EL (cell line): ENCODE data around the gene ATP11B.

ENCODE experiments used
- DNase-seq: peaks from one replicate; pipeline ENCODE4 v3.0.0-alpha.2; 2016

Gene ATP11B

GRCh38 chr3:182913889-182914288, 120.6 kb downstream of the ATP11B start:
- no peak for DNase-seq

- no peak for DNase-seq
Observed at GRCh38 chr3:182914341-182914740, 121.0 kb downstream of the ATP11B start.

GRCh38 chr3:182917134-182917533, 123.8 kb downstream of the ATP11B start:
- DNase-seq, result no peak

GRCh38 chr3:182919866-182920357, 126.6 kb downstream of the ATP11B start:
- DNase-seq, result no peak

- no peak for DNase-seq
Observed at GRCh38 chr3:182920515-182921084, 127.3 kb downstream of the ATP11B start.

GRCh38 chr3:182921665-182922355, 128.5 kb downstream of the ATP11B start:
- DNase-seq, result peak; percentile 21

GRCh38 chr3:182925330-182925943, 132.1 kb downstream of the ATP11B start:
- peak; percentile 14 for DNase-seq

- no peak for DNase-seq
Observed at GRCh38 chr3:182925944-182926337, 132.6 kb downstream of the ATP11B start.

- DNase-seq, result no peak
Observed at GRCh38 chr3:182935803-182936202, 142.5 kb downstream of the ATP11B start.

GRCh38 chr3:182936239-182936917, 143.1 kb downstream of the ATP11B start:
- no peak for DNase-seq

- no peak for DNase-seq
Observed at GRCh38 chr3:182936918-182937285, 143.6 kb downstream of the ATP11B start.

GRCh38 chr3:182937293-182938051, 144.2 kb downstream of the ATP11B start:
- no peak for DNase-seq

- DNase-seq, result no peak
Observed at GRCh38 chr3:182940266-182940808, 147.0 kb downstream of the ATP11B start.

- DNase-seq, result no peak
Observed at GRCh38 chr3:182941719-182942118, 148.4 kb downstream of the ATP11B start.

GRCh38 chr3:182947888-182948287, 154.6 kb downstream of the ATP11B start:
- DNase-seq, result no peak

GRCh38 chr3:182948305-182948704, 155.0 kb downstream of the ATP11B start:
- DNase-seq, result no peak

GRCh38 chr3:182949688-182950087, 156.4 kb downstream of the ATP11B start:
- DNase-seq, result no peak

GRCh38 chr3:182954553-182955235, 161.4 kb downstream of the ATP11B start:
- no peak for DNase-seq

GRCh38 chr3:182957226-182957625, 163.9 kb downstream of the ATP11B start:
- no peak for DNase-seq

GRCh38 chr3:182957676-182958266, 164.5 kb downstream of the ATP11B start:
- DNase-seq, result no peak
